Esophagus muscularis mucosa (tissue), 4 donors: ENCODE results near the gene MSANTD2. TPM values are rescaled to one million over a fixed set of nuclear protein-coding genes. Genes with fewer than 3 reads are reported as not detected.

Source experiments
- DNase-seq: peaks from one replicate; pipeline ENCODE4 v3.0.0-alpha.2; 2017; ENCODE audit errors: extremely low spot score
- H3K27ac ChIP-seq, 4 donors: fragments of 200-600 bp; sonication (generic); replicated peaks in 1 of 4; 1 replicate in 3 of 4; 2 replicates in 1 of 4; pipeline ENCODE4 v1.5.1; 2016 to 2019; ENCODE audit warnings: mild to moderate bottlenecking in 1 of 4
- H3K27me3 ChIP-seq, 4 donors: fragments of 200-600 bp; sonication (generic); one replicate each; pipeline versions ENCODE4 v1.5.1 to v1.6.0; 2016 to 2019
- H3K36me3 ChIP-seq, 4 donors: fragments of 200-600 bp; sonication (generic); one replicate each; pipeline ENCODE4 v1.5.1; 2016 to 2019
- H3K4me1 ChIP-seq, 4 donors: fragments of 200-600 bp; sonication (generic); one replicate each; pipeline ENCODE4 v1.5.1; 2016 to 2019
- H3K4me3 ChIP-seq, 4 donors: fragments of 200-600 bp; sonication (generic); 1 replicate in 2 of 4; 2 replicates in 2 of 4; pipeline ENCODE4 v1.5.1; 2016 to 2019; ENCODE audit warnings: mild to moderate bottlenecking in 4 of 4, moderate library complexity in 1 of 4
- H3K9me3 ChIP-seq, 4 donors: fragments of 200-600 bp; sonication (generic); 1 replicate in 3 of 4; 2 replicates in 1 of 4; pipeline ENCODE4 v1.5.1; 2016 to 2019
- CTCF ChIP-seq, 3 experiments: fragments of 200-600 bp in 2 of 3; fragments of 450-650 bp in 1 of 3; sonication (generic) in 2 of 3; IDR thresholded peaks; one replicate each; pipeline ENCODE4 v1.5.1; 2017 to 2019; ENCODE audit warnings: antibody characterized with exemption in 3 of 3, mild to moderate bottlenecking in 2 of 3, moderate library complexity in 1 of 3
- EP300 ChIP-seq: sonication (generic); formaldehyde crosslinking; IDR thresholded peaks from one replicate; pipeline ENCODE4 v1.6.1; 2017; ENCODE audit warnings: antibody characterized with exemption
- POLR2A ChIP-seq: fragments of 450-650 bp; IDR thresholded peaks from one replicate; pipeline ENCODE4 v1.6.1; 2017; ENCODE audit warnings: antibody characterized with exemption, moderate library complexity, mild to moderate bottlenecking, low read depth
- POLR2AphosphoS5 ChIP-seq, 2 donors: sonication (generic); formaldehyde crosslinking; IDR thresholded peaks; one replicate each; pipeline ENCODE4 v1.6.1; 2017; ENCODE audit warnings: antibody characterized with exemption in 2 of 2
- WGBS: methylation state at CpG from one replicate; pipeline ENCODE4 v1.1.5; 2018; 5-methylcytosine and 5-hydroxymethylcytosine counted together
- intact Hi-C: fragments of 100-400 bp; cut with DNase I; formaldehyde crosslinking; loops from one replicate; pipeline ENCODE4 v1.15.1; 2023
- total RNA-seq, 4 donors: library from RNA; depleted of rRNA; stranded (reverse); fragments of >200 nt; gene quantifications; one replicate each; pipeline versions ENCODE4 v1.1.0 to v1.2.1, GENCODE V29; 2016

Gene MSANTD2
- total RNA-seq, 4 donors from 2014 or later, result 9.6 to 14.0 (median 12.1) TPM

GRCh38 chr11:124804884-124805283, 4.7 kb upstream of the MSANTD2 start:
- H3K4me1 ChIP-seq, result peaks cover 0 to 15% (median 12%) of the 10 kb centered on the region in 4 donors
- H3K36me3 ChIP-seq, result peaks cover 0 to 28% (median 9%) of the 10 kb centered on the region in 4 donors
- intact Hi-C loops, result loop anchor here (5.0 kb wide), 1 partner anchor 32 kb away; no protein-coding TSS in a partner anchor
- TF ChIP-seq CTCF (IDR thresholded peaks at IDR 0.05) (no peak), POLR2AphosphoS5 (IDR thresholded peaks at IDR 0.05) (no peak), EP300 (no peak), POLR2A (no peak)
- no peaks in the 10 kb centered on the region for H3K27me3 ChIP-seq
- 94% methylated on average over 3 of the region's 3 CpGs for WGBS
- no peak overlapping the region for H3K4me3 ChIP-seq
- no peaks in the 10 kb centered on the region for H3K9me3 ChIP-seq
- no peak for DNase-seq
- no peak overlapping the region for H3K27ac ChIP-seq

GRCh38 chr11:124801636-124802312, 1.6 kb upstream of the MSANTD2 start:
- TF ChIP-seq POLR2A (no peak), POLR2AphosphoS5 (IDR thresholded peaks at IDR 0.05) (no peak), EP300 (no peak), CTCF (IDR thresholded peaks at IDR 0.05) (no peak)
- no peak for DNase-seq
- peaks cover 0 to 16% (median 8%) of the 10 kb centered on the region in 4 donors for H3K36me3 ChIP-seq
- H3K27me3 ChIP-seq, result no peaks in the 10 kb centered on the region
- peaks cover 27 to 41% (median 35%) of the 10 kb centered on the region in 4 donors for H3K4me1 ChIP-seq
- WGBS, result 68% methylated on average over 8 of the region's 8 CpGs
- intact Hi-C loops, result loop anchor here (5.0 kb wide), 1 partner anchor 36 kb away; no protein-coding TSS in a partner anchor
- H3K4me3 ChIP-seq, result peak overlapping the region in 3 of 4 donors; percentile 4 to 95 (median 94)
- H3K27ac ChIP-seq, result peak overlapping the region; percentile 97 to 98 (median 98)
- no peaks in the 10 kb centered on the region for H3K9me3 ChIP-seq

GRCh38 chr11:124801014-124801413, 808 bp upstream of the MSANTD2 start:
- DNase-seq, result no peak
- peaks cover 0 to 9% (median 4%) of the 10 kb centered on the region in 4 donors for H3K36me3 ChIP-seq
- H3K9me3 ChIP-seq, result no peaks in the 10 kb centered on the region
- H3K27me3 ChIP-seq, result no peaks in the 10 kb centered on the region
- 8% methylated on average over 8 of the region's 8 CpGs for WGBS
- TF ChIP-seq POLR2A, result no peak
- TF ChIP-seq POLR2AphosphoS5 (IDR thresholded peaks at IDR 0.05), result no peak
- TF ChIP-seq CTCF (IDR thresholded peaks at IDR 0.05), result no peak
- no peak for TF ChIP-seq EP300
- intact Hi-C loops, result loop anchor here (5.0 kb wide), 1 partner anchor 36 kb away; no protein-coding TSS in a partner anchor
- peak overlapping the region; percentile 97 to 98 (median 98) for H3K27ac ChIP-seq
- peaks cover 27 to 47% (median 35%) of the 10 kb centered on the region in 4 donors for H3K4me1 ChIP-seq
- H3K4me3 ChIP-seq, result peak overlapping the region; percentile 93 to 97 (median 94)

GRCh38 chr11:124799348-124800225, 619 bp downstream of the MSANTD2 start:
- Histone ChIP-seq H3K9me3 (no peaks in the 10 kb centered on the region), H3K4me3 (peak overlapping the region; percentile 93 to 97 (median 94)), H3K27ac (peak overlapping the region; percentile 97 to 98 (median 98)), H3K36me3 (no peaks in the 10 kb centered on the region), H3K4me1 (peaks cover 27 to 47% (median 35%) of the 10 kb centered on the region in 4 donors), H3K27me3 (no peaks in the 10 kb centered on the region)
- 2% methylated on average over 25 of the region's 83 CpGs for WGBS
- TF ChIP-seq CTCF (IDR thresholded peaks at IDR 0.05) (no peak), POLR2AphosphoS5 (IDR thresholded peaks at IDR 0.05) (no peak), POLR2A (no peak), EP300 (no peak)
- intact Hi-C loops, result loop anchor here (5.0 kb wide), 2 partner anchors 37 to 38 kb away; partner anchors contain the start of gene ESAM
- DNase-seq, result no peak
